Renal cortical epithelial cell (primary cell): ENCODE measurements around the gene BSG. TPM values are rescaled to one million over a fixed set of nuclear protein-coding genes. Genes with fewer than 3 reads are reported as not detected.
A peak's percentile ranks its signal among the peaks of the same experiment; 100 is the strongest.

Experiments used
- DNase-seq: peaks from one replicate; pipeline ENCODE4 v3.0.0-alpha.2; 2011; ENCODE audit warnings: low read depth
- total RNA-seq: library from RNA; depleted of rRNA; stranded (reverse); fragments of >200 nt; gene quantifications from 2 replicates; pipeline ENCODE4 v1.2.3, GENCODE V29; 2014

The BSG gene
- 410 and 555 TPM in 2 replicates for total RNA-seq

- peak; percentile 85 for DNase-seq
Measured at GRCh38 chr19:572140-572742, at the start of gene BSG. Gene BSG (plus strand): TSS chr19:572596. CDS start chr19:572635, 39 bp downstream.

DNA sequence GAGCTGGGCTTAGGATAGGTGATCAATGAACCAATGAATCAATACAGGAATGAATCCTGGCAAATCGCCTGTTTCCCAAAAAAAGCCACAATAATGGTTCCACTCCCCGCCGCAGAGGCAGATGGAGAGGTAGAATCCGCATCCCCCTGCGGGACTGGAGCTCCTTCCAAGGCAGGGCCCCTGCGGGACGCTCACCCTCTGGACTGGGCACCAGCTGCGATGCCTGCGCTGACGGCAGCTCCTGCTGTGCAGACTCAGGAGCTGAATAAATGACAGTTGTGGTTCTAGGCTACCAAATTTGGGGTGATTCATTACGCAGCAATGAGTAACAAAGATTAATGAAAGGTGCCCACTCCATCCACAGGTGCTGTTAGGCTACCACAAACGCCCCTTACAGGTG is 49.7 kb upstream of the BSG start:
- no peak for DNase-seq

- DNase-seq, result no peak
Measured at GRCh38 chr19:524062-524674, 48.2 kb upstream of the BSG start.

DNA sequence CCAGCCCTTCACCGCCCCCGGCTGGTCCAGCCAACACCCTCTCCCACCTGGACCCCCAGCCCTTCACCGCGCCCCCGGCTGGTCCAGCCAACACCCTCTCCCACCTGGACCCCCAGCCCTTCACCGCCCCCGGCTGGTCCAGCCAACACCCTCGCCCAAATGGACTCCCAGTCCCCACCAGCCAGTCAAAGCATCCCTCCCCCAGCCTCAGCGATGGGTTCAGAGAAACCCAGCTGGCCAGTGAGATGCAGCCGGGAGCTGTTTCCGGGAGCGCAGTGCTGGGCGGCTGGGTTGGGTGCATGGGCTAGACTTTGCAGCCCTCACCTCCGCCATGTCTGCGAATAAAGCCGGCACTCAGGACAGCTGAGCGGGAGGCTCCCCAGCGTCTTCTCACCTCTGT is 47.4 kb upstream of the BSG start:
- no peak for DNase-seq

- DNase-seq, result no peak
Measured at GRCh38 chr19:525857-526419, 46.5 kb upstream of the BSG start.

GRCh38 chr19:530134-531008 is 42.0 kb upstream of the BSG start:
- no peak for DNase-seq

DNA sequence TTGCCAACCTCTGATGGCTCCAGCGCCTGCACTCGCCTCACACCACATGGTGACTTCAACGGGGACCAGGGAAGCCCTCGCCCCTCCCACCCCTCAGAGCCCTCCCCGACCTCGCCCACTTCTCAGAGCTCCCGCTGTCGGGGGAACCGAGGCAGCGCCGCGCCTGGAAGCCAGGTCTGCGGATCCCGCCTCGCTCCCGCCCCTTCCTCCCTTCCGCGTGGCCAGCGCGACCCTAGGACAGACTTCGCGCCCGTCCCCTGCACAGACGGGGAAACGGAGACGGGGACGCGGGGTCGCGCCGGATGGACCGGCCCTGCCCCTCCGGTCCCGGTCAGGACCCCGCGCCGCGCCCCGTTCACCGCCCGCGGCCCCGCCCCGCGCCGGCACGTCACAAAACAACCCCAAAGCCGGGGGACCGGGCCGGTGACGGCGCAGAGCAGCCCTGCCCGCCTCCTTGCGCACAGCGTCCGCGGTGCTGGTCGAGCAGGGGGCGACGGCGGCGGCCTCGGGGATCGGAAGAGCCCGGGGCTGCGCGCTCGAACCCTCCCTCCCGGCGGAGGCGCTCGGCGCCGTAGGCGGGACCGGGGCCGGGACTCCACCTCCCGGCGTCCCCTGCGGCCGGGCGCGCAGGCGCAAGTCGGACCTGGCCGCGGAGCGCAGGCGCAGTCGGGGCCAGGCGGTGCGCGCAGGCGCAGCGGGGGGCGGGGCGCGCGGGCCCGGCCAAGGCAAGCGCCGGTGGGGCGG is 41.2 kb upstream of the BSG start:
- DNase-seq, result peak; percentile 22

GRCh38 chr19:531753-532560 is 40.4 kb upstream of the BSG start, which contains the start of gene CDC34:
Gene CDC34 (plus strand): TSS chr19:531760. CDS start chr19:531932, 172 bp downstream.
- DNase-seq, result no peak

DNA sequence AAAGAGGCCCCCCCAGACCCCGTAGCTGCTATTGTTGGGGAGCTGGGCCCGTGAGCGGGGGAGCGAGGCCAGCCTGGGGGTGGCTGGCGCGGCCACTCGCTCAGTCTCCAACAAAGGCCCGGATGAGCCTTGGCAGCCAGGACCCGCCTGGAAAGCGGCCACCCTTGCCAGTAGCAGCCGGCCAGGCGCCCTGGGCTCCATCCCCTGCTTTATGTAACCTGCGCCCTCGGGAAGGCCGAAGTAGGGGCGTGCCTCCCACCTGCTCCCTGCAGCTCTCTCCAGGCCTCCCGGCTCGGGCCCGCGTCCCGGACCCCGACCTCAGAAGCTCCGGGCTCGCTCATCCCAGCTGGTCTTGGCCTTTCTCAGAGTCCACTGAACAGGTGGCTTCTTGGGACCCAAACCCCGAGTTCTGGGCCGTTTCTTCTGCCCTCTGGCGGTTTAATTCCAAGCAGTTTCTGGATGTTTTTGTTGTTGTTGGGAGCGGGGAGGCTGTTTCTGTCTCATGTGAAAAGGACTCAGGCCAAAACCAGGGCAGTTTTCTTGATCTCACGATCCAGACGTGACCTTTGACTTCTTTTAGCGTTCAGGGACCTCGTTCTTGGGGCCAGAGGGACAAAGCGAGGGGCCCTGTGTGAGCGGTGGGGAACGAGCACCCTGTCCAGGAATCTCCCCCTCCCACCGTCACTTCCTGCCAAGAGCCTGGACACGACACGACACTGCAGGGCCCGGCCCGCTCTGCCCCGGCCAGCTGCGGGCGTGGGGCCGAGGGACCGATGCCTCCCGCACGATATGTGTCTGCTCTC is 39.6 kb upstream of the BSG start:
- peak; percentile 55 for DNase-seq

- DNase-seq, result no peak
Measured at GRCh38 chr19:533364-534058, 38.9 kb upstream of the BSG start.

DNA sequence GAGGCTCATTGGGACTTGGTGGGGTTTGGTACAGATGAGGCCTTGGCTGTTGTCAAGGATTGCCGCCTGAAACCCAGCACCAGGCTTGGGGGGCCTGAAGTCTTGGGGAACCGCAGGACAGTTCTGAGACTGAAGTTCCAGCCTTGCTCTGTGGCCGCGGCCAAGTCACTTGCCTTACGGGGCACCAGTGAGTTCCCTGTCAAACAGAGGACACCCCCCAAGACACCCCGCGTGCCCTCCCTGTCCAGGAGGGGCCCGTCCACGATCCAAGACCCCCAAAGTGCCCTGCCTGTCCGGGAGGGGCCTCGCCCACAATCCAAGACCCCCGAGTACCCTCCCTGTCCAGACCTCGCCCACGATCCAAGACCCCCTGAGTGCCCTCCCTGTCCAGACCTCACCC is 38.3 kb upstream of the BSG start:
- no peak for DNase-seq

- peak; percentile 70 for DNase-seq
Measured at GRCh38 chr19:535017-535835, 37.2 kb upstream of the BSG start.

DNA sequence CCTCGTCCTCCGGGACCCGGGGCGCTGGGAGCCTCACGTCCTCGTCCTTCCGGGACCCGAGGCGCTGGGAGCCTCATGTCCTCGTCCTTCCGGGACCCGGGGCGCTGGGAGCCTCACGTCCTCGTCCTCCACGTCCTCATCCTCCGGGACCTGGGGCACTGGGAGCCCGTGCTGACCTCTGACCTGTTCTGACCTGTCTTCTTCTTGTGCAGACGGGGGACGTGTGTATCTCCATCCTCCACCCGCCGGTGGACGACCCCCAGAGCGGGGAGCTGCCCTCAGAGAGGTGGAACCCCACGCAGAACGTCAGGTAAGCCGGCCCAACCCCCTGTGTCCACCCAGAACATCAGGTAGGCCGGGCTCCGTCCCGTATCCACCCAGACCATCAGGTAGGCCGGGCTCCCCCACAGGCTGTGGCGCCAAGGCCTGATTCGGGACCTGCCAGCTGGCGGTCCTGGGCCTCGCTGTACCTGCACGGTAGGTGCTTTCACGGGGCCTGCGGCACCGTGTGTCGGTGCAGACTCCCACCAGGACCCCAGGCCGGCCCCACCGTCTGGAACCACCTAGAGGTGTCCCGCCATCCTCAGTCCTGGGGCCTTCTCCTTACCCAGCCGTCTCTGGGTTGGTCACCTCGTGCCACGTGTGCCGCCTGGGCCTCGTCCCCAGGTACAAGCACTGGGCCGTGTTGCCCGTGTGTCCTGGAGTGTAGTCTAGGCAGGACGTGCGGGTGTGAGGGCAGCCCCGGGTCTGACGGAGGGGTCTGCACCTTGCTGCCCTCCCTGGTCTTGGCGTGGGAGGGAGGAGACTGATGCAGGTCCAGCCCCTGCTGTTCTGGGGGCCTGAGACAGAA is 36.1 kb upstream of the BSG start:
- DNase-seq, result no peak

- no peak for DNase-seq
Measured at GRCh38 chr19:536881-537404, 35.5 kb upstream of the BSG start.

DNA sequence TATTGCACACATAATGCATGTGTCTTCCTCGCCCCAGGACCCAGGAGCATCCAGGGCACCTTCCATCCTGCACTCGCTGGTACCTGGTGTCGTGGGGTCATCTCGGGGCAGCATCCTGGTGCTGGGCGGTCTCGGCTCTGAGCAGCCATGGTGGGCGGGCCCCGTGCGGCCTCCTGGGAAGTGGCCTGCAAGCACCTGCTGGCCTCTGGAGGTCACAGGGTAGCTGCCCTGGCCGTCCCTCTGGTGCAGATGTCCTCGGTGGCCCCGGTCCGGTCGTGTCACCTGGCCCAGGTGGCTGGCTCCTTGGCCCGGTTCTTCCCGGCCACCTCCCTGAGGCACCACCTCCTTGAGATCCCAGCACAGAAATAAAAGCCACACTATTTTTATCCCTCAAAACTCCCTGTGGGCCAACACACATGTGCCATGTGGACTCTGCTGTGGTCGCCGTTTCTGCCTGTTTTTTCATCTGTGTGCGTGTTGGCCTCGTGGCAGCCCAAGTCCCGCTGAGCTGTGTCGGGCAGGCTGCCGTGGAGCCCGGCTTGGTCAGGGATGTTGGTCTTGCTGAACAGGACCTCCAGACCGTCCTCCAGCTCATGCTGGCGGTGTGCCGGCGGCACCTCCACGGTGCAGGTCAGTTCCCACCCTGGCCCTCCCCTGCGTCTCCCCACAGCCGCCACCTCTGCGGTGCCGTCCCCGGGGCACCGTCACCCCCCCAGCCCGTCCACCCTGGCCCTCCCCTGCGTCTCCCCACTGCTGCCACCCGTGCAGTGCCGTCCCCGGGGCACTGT is 33.6 kb upstream of the BSG start:
- no peak for DNase-seq

DNA sequence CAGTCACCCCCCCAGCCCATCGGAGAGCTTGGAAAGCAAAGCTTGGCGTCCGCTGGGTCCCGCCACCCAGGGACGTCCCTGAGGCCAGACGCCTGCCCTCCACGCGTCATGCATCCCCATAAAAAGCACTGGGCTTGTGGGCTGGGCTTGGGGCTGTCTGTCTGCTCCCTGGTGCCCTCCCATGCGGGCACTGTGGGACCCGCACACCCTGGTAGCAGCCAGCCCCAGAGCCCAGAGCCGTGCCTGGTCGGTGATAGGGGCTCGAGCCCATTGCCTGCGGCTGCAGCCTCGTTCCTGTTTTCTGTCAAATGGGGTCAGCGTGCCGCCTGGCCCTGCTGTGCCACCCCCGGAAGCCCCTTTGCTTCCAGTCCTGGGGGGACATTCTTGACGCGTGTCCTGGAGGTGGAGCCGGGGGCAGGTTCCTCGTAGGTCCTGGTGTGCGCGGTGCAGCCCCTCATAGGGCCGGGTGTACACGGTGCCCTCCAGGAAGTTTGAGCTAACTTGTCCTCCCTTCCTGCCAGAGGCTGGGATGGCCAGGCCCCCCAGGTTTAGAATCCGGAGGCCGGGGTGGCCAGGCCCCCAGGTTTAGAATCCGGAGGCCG is 32.9 kb upstream of the BSG start:
- DNase-seq, result no peak
